Gastrocnemius medialis (tissue), 4 donors: ENCODE results near the gene MACROD1.

Experiments used
- CTCF ChIP-seq, 5 experiments: fragments of 450-650 bp in 3 of 5; fragments of 200-600 bp in 2 of 5; sonication (generic) in 2 of 5; IDR thresholded peaks in 4 of 5; conservative IDR thresholded peaks in 1 of 5; 1 replicate in 4 of 5; 2 replicates in 1 of 5; pipeline ENCODE4 v1.5.1; 2016 to 2019; ENCODE audit warnings: antibody characterized with exemption in 5 of 5, mild to moderate bottlenecking in 3 of 5, moderate library complexity in 3 of 5
- POLR2A ChIP-seq, 2 donors: fragments of 450-650 bp; IDR thresholded peaks; one replicate each; pipeline ENCODE4 v1.6.1; 2017; ENCODE audit warnings: antibody characterized with exemption in 2 of 2, mild to moderate bottlenecking in 2 of 2, moderate library complexity in 2 of 2

GRCh38 chr11:64040684-64041322, 125.1 kb downstream of the MACROD1 start:
- TF ChIP-seq POLR2A (IDR thresholded peaks at IDR 0.05) (no peak), CTCF (IDR thresholded peaks at IDR 0.05 in 4 of 5, conservative IDR thresholded peaks at IDR 0.05 in 1 of 5) (peak in 3 of 5 experiments; percentile 13 to 32 (median 27))
